Activated naive CD8-positive, alpha-beta T cell treated with anti-CD3 and anti-CD28 coated beads, Interleukin-2, amount 50 U/mL, for 24 hours (primary cell): ENCODE measurements around the gene CYP39A1.
"Not testable (repeated sequence)": the region's sequence is repeated elsewhere in the genome, so short reads cannot be mapped to it uniquely, and the experiment has no call there.

Experiments used
- ATAC-seq: fragments of 150-1000 bp; cut with Tn5 transposase; one replicate; pipeline ENCODE4 v1.10.0; 2021
- DNase-seq: peaks from one replicate; pipeline ENCODE4 v3.0.0; 2021
- H3K27ac Mint-ChIP-seq: one replicate; pipeline ENCODE4 v1.8.0; 2021; ENCODE audit warnings: mild to moderate bottlenecking, mixed read lengths
- H3K27me3 Mint-ChIP-seq: one replicate; pipeline ENCODE4 v1.8.0; 2021; ENCODE audit warnings: mixed read lengths
- H3K36me3 Mint-ChIP-seq: one replicate; pipeline ENCODE4 v1.8.0; 2021; ENCODE audit warnings: low read depth, mixed read lengths
- H3K4me1 Mint-ChIP-seq: one replicate; pipeline ENCODE4 v1.8.0; 2021; ENCODE audit warnings: mixed read lengths
- H3K4me3 Mint-ChIP-seq: one replicate; pipeline ENCODE4 v1.8.0; 2021; ENCODE audit warnings: mild to moderate bottlenecking, moderate library complexity, mixed read lengths
- H3K9me3 Mint-ChIP-seq: one replicate; pipeline ENCODE4 v1.8.0; 2021; ENCODE audit warnings: mixed read lengths

CYP39A1 gene

GRCh38 chr6:46657642-46658041 is 5.0 kb upstream of the CYP39A1 start:
- no peaks in the 10 kb centered on the region for H3K9me3 Mint-ChIP-seq
- H3K4me1 Mint-ChIP-seq, result peaks cover 6% of the 10 kb centered on the region
- no peak overlapping the region for H3K4me3 Mint-ChIP-seq
- peaks cover 26% of the 10 kb centered on the region for H3K27me3 Mint-ChIP-seq
- no peak for DNase-seq
- no peaks in the 10 kb centered on the region for H3K36me3 Mint-ChIP-seq
- ATAC-seq, result no peak
- no peak overlapping the region for H3K27ac Mint-ChIP-seq

- no peak for ATAC-seq
- Mint-ChIP-seq H3K27ac (no peak overlapping the region), H3K4me1 (peaks cover 13% of the 10 kb centered on the region)
Measured at GRCh38 chr6:46655803-46656202, 3.2 kb upstream of the CYP39A1 start.

GRCh38 chr6:46653439-46654195 is 999 bp upstream of the CYP39A1 start:
- H3K4me1 Mint-ChIP-seq, result peaks cover 21% of the 10 kb centered on the region

More at GRCh38 chr6:46655803-46656202, 3.2 kb upstream of the CYP39A1 start:
- H3K4me3 Mint-ChIP-seq, result no peak overlapping the region
- H3K9me3 Mint-ChIP-seq, result no peaks in the 10 kb centered on the region
- no peak for DNase-seq
- no peaks in the 10 kb centered on the region for H3K36me3 Mint-ChIP-seq
- H3K27me3 Mint-ChIP-seq, result peaks cover 40% of the 10 kb centered on the region

GRCh38 chr6:46652232-46652602 is 401 bp downstream of the CYP39A1 start:
- peak overlapping the region; percentile 71 for H3K27ac Mint-ChIP-seq
- peaks cover 21% of the 10 kb centered on the region for H3K4me1 Mint-ChIP-seq
- H3K4me3 Mint-ChIP-seq, result peak overlapping the region; percentile 80
- no peaks in the 10 kb centered on the region for H3K9me3 Mint-ChIP-seq
- no peaks in the 10 kb centered on the region for H3K36me3 Mint-ChIP-seq
- H3K27me3 Mint-ChIP-seq, result peaks cover 51% of the 10 kb centered on the region
- no peak for ATAC-seq
- DNase-seq, result no peak

More at GRCh38 chr6:46653439-46654195, 999 bp upstream of the CYP39A1 start:
- no peaks in the 10 kb centered on the region for H3K9me3 Mint-ChIP-seq
- peak overlapping the region; percentile 80 for H3K4me3 Mint-ChIP-seq
- H3K27ac Mint-ChIP-seq, result peak overlapping the region; percentile 68
- H3K27me3 Mint-ChIP-seq, result peaks cover 48% of the 10 kb centered on the region
- ATAC-seq (no peak), DNase-seq (no peak)
- H3K36me3 Mint-ChIP-seq, result no peaks in the 10 kb centered on the region

GRCh38 chr6:46651816-46652215 is 802 bp downstream of the CYP39A1 start:
- H3K9me3 Mint-ChIP-seq, result no peaks in the 10 kb centered on the region
- no peak for ATAC-seq
- peak overlapping the region; percentile 80 for H3K4me3 Mint-ChIP-seq
- no peak for DNase-seq
- H3K36me3 Mint-ChIP-seq, result no peaks in the 10 kb centered on the region
- H3K4me1 Mint-ChIP-seq, result peaks cover 21% of the 10 kb centered on the region
- peaks cover 54% of the 10 kb centered on the region for H3K27me3 Mint-ChIP-seq
- H3K27ac Mint-ChIP-seq, result no peak overlapping the region

GRCh38 chr6:46651006-46651405 is 1.6 kb downstream of the CYP39A1 start:
- DNase-seq (no peak), ATAC-seq (no peak)
- no peak overlapping the region for H3K27ac Mint-ChIP-seq
- H3K27me3 Mint-ChIP-seq, result peaks cover 55% of the 10 kb centered on the region
- no peaks in the 10 kb centered on the region for H3K9me3 Mint-ChIP-seq
- no peak overlapping the region for H3K4me3 Mint-ChIP-seq
- H3K4me1 Mint-ChIP-seq, result peaks cover 21% of the 10 kb centered on the region
- no peaks in the 10 kb centered on the region for H3K36me3 Mint-ChIP-seq

- Mint-ChIP-seq H3K4me1 (peaks cover 23% of the 10 kb centered on the region), H3K36me3 (no peaks in the 10 kb centered on the region), H3K27me3 (peaks cover 62% of the 10 kb centered on the region), H3K27ac (no peak overlapping the region), H3K4me3 (no peak overlapping the region), H3K9me3 (peaks cover 4% of the 10 kb centered on the region)
- DNase-seq (no peak), ATAC-seq (no peak)
Measured at GRCh38 chr6:46648869-46649492, 3.6 kb downstream of the CYP39A1 start.

- not testable (repeated sequence) for H3K4me3 Mint-ChIP-seq, H3K9me3 Mint-ChIP-seq, H3K36me3 Mint-ChIP-seq, H3K27ac Mint-ChIP-seq, DNase-seq, ATAC-seq
- Mint-ChIP-seq H3K27me3 (peaks cover 53% of the 10 kb centered on the region), H3K4me1 (peaks cover 26% of the 10 kb centered on the region)
Measured at GRCh38 chr6:46648108-46648507, 4.5 kb downstream of the CYP39A1 start.

- no peak overlapping the region for H3K27ac Mint-ChIP-seq
- H3K36me3 Mint-ChIP-seq, result peaks cover 4% of the 10 kb centered on the region
- H3K9me3 Mint-ChIP-seq, result peaks cover 9% of the 10 kb centered on the region
- H3K4me3 Mint-ChIP-seq, result no peak overlapping the region
- H3K27me3 Mint-ChIP-seq, result peaks cover 43% of the 10 kb centered on the region
- no peak for DNase-seq
- H3K4me1 Mint-ChIP-seq, result peaks cover 24% of the 10 kb centered on the region
- ATAC-seq, result no peak
Measured at GRCh38 chr6:46645265-46645664, 7.4 kb downstream of the CYP39A1 start.

- peaks cover 4% of the 10 kb centered on the region for H3K36me3 Mint-ChIP-seq
- ATAC-seq (peak; percentile 95), DNase-seq (no peak)
- peaks cover 53% of the 10 kb centered on the region for H3K27me3 Mint-ChIP-seq
- peaks cover 9% of the 10 kb centered on the region for H3K9me3 Mint-ChIP-seq
- peak overlapping the region; percentile 76 for H3K27ac Mint-ChIP-seq
- H3K4me1 Mint-ChIP-seq, result peaks cover 17% of the 10 kb centered on the region
- no peak overlapping the region for H3K4me3 Mint-ChIP-seq
Measured at GRCh38 chr6:46642928-46643751, 9.5 kb downstream of the CYP39A1 start.

GRCh38 chr6:46638650-46639049 is 14.0 kb downstream of the CYP39A1 start:
- Mint-ChIP-seq H3K36me3 (peaks cover 4% of the 10 kb centered on the region), H3K9me3 (peaks cover 5% of the 10 kb centered on the region), H3K4me3 (no peak overlapping the region), H3K27me3 (peaks cover 34% of the 10 kb centered on the region), H3K4me1 (peaks cover 12% of the 10 kb centered on the region), H3K27ac (no peak overlapping the region)
- ATAC-seq (no peak), DNase-seq (no peak)

- H3K4me1 Mint-ChIP-seq, result peaks cover 4% of the 10 kb centered on the region
Measured at GRCh38 chr6:46637933-46638332, 14.7 kb downstream of the CYP39A1 start.

GRCh38 chr6:46637145-46637544 is 15.5 kb downstream of the CYP39A1 start:
- H3K27me3 Mint-ChIP-seq, result peaks cover 37% of the 10 kb centered on the region
- no peak overlapping the region for H3K4me3 Mint-ChIP-seq
- H3K9me3 Mint-ChIP-seq, result no peaks in the 10 kb centered on the region
- no peak for DNase-seq
- H3K4me1 Mint-ChIP-seq, result no peaks in the 10 kb centered on the region
- ATAC-seq, result no peak
- no peaks in the 10 kb centered on the region for H3K36me3 Mint-ChIP-seq
- H3K27ac Mint-ChIP-seq, result no peak overlapping the region

More at GRCh38 chr6:46637933-46638332, 14.7 kb downstream of the CYP39A1 start:
- no peak overlapping the region for H3K4me3 Mint-ChIP-seq
- H3K27ac Mint-ChIP-seq, result no peak overlapping the region
- peaks cover 4% of the 10 kb centered on the region for H3K9me3 Mint-ChIP-seq
- H3K36me3 Mint-ChIP-seq, result peaks cover 3% of the 10 kb centered on the region
- ATAC-seq (no peak), DNase-seq (no peak)
- H3K27me3 Mint-ChIP-seq, result peaks cover 34% of the 10 kb centered on the region

GRCh38 chr6:46635462-46635861 is 17.2 kb downstream of the CYP39A1 start:
- no peaks in the 10 kb centered on the region for H3K9me3 Mint-ChIP-seq
- H3K27ac Mint-ChIP-seq, result no peak overlapping the region
- no peak for ATAC-seq

More at GRCh38 chr6:46635462-46635861, 17.2 kb downstream of the CYP39A1 start:
- Mint-ChIP-seq H3K4me1 (no peaks in the 10 kb centered on the region), H3K27me3 (peaks cover 32% of the 10 kb centered on the region), H3K4me3 (no peak overlapping the region), H3K36me3 (no peaks in the 10 kb centered on the region)
- no peak for DNase-seq
